K562 (cell line): Measurements from ENCODE around the gene URGCP. TPM values are rescaled to one million over a fixed set of nuclear protein-coding genes. Genes with fewer than 3 reads are reported as not detected.

Experiments used
- AFF1 ChIP-seq, 2 experiments: fragments of 450-650 bp; IDR thresholded peaks; 2 replicates each; pipeline ENCODE4 v1.6.1; 2018; ENCODE audit warnings: mild to moderate bottlenecking in 2 of 2, low read depth in 1 of 2; ENCODE audit not compliant: partially characterized antibody in 2 of 2
- EP400 ChIP-seq: fragments of 450-650 bp; IDR thresholded peaks from 2 replicates; pipeline ENCODE4 v1.6.1; 2017; ENCODE audit warnings: antibody characterized with exemption, mild to moderate bottlenecking, moderate library complexity
- GABPB2 ChIP-seq: fragments of 250-450 bp; sonication (Bioruptor Pico); conservative IDR thresholded peaks from 2 replicates; pipeline ENCODE4 v1.5.1; 2021; ENCODE audit warnings: mild to moderate bottlenecking
- GTF3C2 ChIP-seq: IDR thresholded peaks from 3 replicates; pipeline ENCODE4 v1.6.1; 2011; ENCODE audit warnings: borderline replicate concordance, mild to moderate bottlenecking, moderate library complexity; ENCODE audit not compliant: insufficient read length; ENCODE audit errors: extremely low read depth
- LCOR ChIP-seq: sonication (generic); formaldehyde crosslinking; IDR thresholded peaks from 2 replicates; pipeline ENCODE4 v1.8.0; 2022; ENCODE audit warnings: mild to moderate bottlenecking, missing genetic modification reagents
- NFIC ChIP-seq: fragments of 450-650 bp; IDR thresholded peaks from 2 replicates; pipeline ENCODE4 v1.6.1; 2017; ENCODE audit warnings: mild to moderate bottlenecking, inconsistent platforms
- POLR2AphosphoS2 ChIP-seq: IDR thresholded peaks from 2 replicates; pipeline ENCODE4 v1.6.1; 2012; ENCODE audit warnings: low read length, improper control_type of control experiment
- PTRF ChIP-seq: fragments of 450-650 bp; IDR thresholded peaks from 2 replicates; pipeline ENCODE4 v1.6.1; 2016; ENCODE audit warnings: mild to moderate bottlenecking, missing genetic modification characterization, missing compliant biosample characterization
- RBBP5 ChIP-seq: fragments of 200-600 bp; sonication (generic); IDR thresholded peaks from 2 replicates; pipeline ENCODE4 v1.6.1; 2012; ENCODE audit warnings: borderline replicate concordance, mild to moderate bottlenecking, low read length, control low read depth, inconsistent platforms; ENCODE audit not compliant: insufficient read depth, poor library complexity, severe bottlenecking
- TCF7 ChIP-seq: sonication (generic); IDR thresholded peaks from 2 replicates; pipeline ENCODE4 v1.6.1; 2016; ENCODE audit warnings: antibody characterized with exemption, borderline replicate concordance
- ZFP1 ChIP-seq: fragments of 450-650 bp; formaldehyde crosslinking; IDR thresholded peaks from 2 replicates; pipeline ENCODE4 v1.4.0; 2020; ENCODE audit warnings: mild to moderate bottlenecking, mixed read lengths
- ZNF3 ChIP-seq: fragments of 250-450 bp; sonication (Bioruptor Pico); IDR thresholded peaks from 2 replicates; pipeline ENCODE4 v1.5.0; 2021; ENCODE audit warnings: mild to moderate bottlenecking, moderate library complexity
- polyA plus RNA-seq, 8 experiments: library from polyadenylated mRNA; depleted of rRNA in 4 of 8; stranded (reverse) in 5 of 8; unstranded in 3 of 8; fragments of >200 nt; fragmentation: Nextera tagmentation in 2 of 8; fragmentation: Illumina TruSeq in 1 of 8; extraction: Ambion mirVana in 2 of 8; extraction: Trizol in 1 of 8; gene quantifications; 2 replicates each; pipeline versions ENCODE4 v1.2.1 to v1.2.3, GENCODE V29; 2011 to 2014; ENCODE audit warnings: inconsistent platforms in 1 of 8, missing spikeins in 1 of 8
- total RNA-seq, 7 experiments: library from RNA; depleted of rRNA in 6 of 7; stranded (reverse); fragments of >200 nt in 6 of 7; fragmentation: Illumina TruSeq in 2 of 7; extraction: Trizol in 2 of 7; gene quantifications; 2 replicates each; pipeline versions ENCODE4 v1.2.1 to v1.2.3, GENCODE V29; 2011 to 2021; ENCODE audit warnings: low replicate concordance in 1 of 7
- TF ChIP-seq, protein P1 (sequence below): fragments of 250-450 bp; sonication (Bioruptor Pico); IDR thresholded peaks from 2 replicates; pipeline ENCODE4 v1.8.0; 2021; ENCODE audit warnings: moderate library complexity, mild to moderate bottlenecking, inconsistent platforms

URGCP gene
- total and polyA plus RNA-seq, 9 of the 15 experiments (the other 6 are each of a cell fraction or from before 2014, with no cell fraction given), result 1.7 to 25.8 (median 12.5) TPM

DNA sequence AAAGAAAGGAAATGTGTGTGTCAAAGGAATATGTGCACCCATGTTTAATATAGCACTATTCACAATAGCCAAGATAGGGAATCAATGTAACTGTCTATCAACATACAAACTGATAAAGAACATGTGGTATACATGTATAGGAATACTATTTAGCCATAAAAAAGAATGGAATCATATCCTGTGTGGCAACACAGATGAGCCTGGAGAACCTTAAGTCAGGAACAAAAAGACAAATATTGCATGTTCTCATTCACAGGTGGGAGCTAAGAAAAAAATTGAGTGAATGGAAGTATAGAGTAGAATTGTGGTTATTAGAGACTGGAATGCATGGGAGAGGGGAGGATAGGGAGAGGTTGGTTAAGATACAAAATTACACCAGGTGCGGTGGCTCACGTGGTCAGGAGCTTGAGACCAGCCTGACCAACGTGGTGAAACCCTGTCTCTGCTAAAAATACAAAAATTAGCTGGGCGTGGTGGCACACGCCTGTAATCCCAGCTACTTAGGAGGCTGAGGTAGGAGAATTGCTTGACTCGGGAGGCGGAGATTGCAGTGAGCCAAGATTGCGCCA, 10.5 kb downstream of the URGCP start (continued):
- TF ChIP-seq, protein P1, sequence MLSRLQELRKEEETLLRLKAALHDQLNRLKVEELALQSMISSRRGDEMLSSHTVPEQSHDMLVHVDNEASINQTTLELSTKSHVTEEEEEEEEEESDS, result no peak
- TF ChIP-seq ZFP1 (CRISPR knock-in tag) (no peak), ZNF3 (no peak), GABPB2 (CRISPR knock-in tag) (no peak), LCOR (no peak), NFIC (no peak), PTRF (tag) (no peak), EP400 (no peak), AFF1 (IDR thresholded peaks at IDR 0.05; ENCODE audit: low read depth in 1 of 2, partially characterized antibody in 2 of 2) (no peak), GTF3C2 (no peak), TCF7 (no peak), POLR2AphosphoS2 (no peak), RBBP5 (no peak)
- TF ChIP-seq, all 486 proteins: peak for 0
